Stomach smooth muscle (tissue), 2 donors: ENCODE data around the gene SYCP2.
"Not testable (repeated sequence)": the region's sequence is repeated elsewhere in the genome, so short reads cannot be mapped to it uniquely, and the experiment has no call there.

ENCODE experiments used
- H3K27ac ChIP-seq: one replicate; pipeline ENCODE4 v1.7.0; 2013; ENCODE audit warnings: mild to moderate bottlenecking, low read length, inconsistent platforms
- H3K27me3 ChIP-seq, 2 donors: one replicate each; pipeline ENCODE4 v1.7.0; 2013; ENCODE audit warnings: low read length in 2 of 2; ENCODE audit not compliant: insufficient read depth in 2 of 2, control insufficient read depth in 1 of 2
- H3K36me3 ChIP-seq, 2 donors: one replicate each; pipeline ENCODE4 v1.7.0; 2013; ENCODE audit warnings: low read length in 2 of 2; ENCODE audit not compliant: control insufficient read depth in 2 of 2, insufficient read depth in 2 of 2
- H3K4me1 ChIP-seq: one replicate; pipeline ENCODE4 v1.7.0; 2013; ENCODE audit warnings: low read length; ENCODE audit not compliant: control insufficient read depth, insufficient read depth
- H3K4me3 ChIP-seq, 2 donors: one replicate each; pipeline ENCODE4 v1.7.0; 2013; ENCODE audit warnings: low read length in 2 of 2
- H3K9ac ChIP-seq, 2 donors: one replicate each; pipeline ENCODE4 v1.7.0; 2013; ENCODE audit warnings: low read length in 2 of 2, mild to moderate bottlenecking in 1 of 2
- H3K9me3 ChIP-seq, 2 donors: one replicate each; pipeline ENCODE4 v1.7.0; 2013; ENCODE audit warnings: low read length in 2 of 2; ENCODE audit not compliant: control insufficient read depth in 2 of 2
- donor health status: healthy.
- donor health status: Pancreatic carcinoma.

The SYCP2 gene

GRCh38 chr20:59958626-59959025, 25.2 kb upstream of the SYCP2 start:
- Histone ChIP-seq H3K36me3 (peaks cover 0 to 5% of the 10 kb centered on the region in 2 donors), H3K27ac (no peak overlapping the region), H3K27me3 (no peaks in the 10 kb centered on the region), H3K4me3 (no peak overlapping the region), H3K9me3 (no peaks in the 10 kb centered on the region), H3K4me1 (no peaks in the 10 kb centered on the region), H3K9ac (no peak overlapping the region)

DNA sequence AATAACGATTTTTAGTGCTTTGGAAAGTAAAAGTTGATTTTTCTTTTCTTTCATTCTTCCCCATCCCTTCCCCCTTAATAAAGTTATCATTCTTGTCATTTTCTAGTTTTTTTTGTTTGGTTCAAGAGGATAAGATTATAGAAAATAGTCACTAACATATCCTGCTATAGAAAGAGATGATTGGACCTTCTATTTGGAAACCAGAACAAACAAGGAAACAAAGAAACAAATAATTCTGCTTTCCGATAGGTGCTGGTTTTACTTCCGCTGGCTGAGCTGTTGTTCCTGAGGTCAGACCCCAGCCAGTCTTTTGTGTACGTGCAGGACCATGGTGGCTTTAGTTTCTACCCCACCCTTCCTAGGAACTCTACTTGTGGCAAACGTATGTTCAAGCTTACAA, 24.7 kb upstream of the SYCP2 start, which contains the start of gene CDH26:
TSS of gene CDH26 (plus strand) at position 301 of the 400 bp plus-strand sequence. CDS start 304 bp downstream, outside the sequence.
- no peaks in the 10 kb centered on the region for H3K9me3 ChIP-seq
- no peak within 1 kb of the TSS for H3K4me3 ChIP-seq
- H3K27ac ChIP-seq = no peak within 1 kb of the TSS
- no peak within 1 kb of the TSS for H3K9ac ChIP-seq
- H3K36me3 ChIP-seq = peaks cover 0 to 5% of the 10 kb centered on the region in 2 donors
- H3K27me3 ChIP-seq = no peaks in the 10 kb centered on the region
- H3K4me1 ChIP-seq = no peaks in the 10 kb centered on the region

GRCh38 chr20:59957568-59957967, 24.1 kb upstream of the SYCP2 start:
- not testable (repeated sequence) for H3K36me3 ChIP-seq, H3K4me1 ChIP-seq, H3K4me3 ChIP-seq, H3K27ac ChIP-seq, H3K27me3 ChIP-seq, H3K9ac ChIP-seq, H3K9me3 ChIP-seq

GRCh38 chr20:59955131-59955796, 21.8 kb upstream of the SYCP2 start:
- H3K9ac ChIP-seq = no peak overlapping the region
- H3K27me3 ChIP-seq = no peaks in the 10 kb centered on the region
- H3K4me3 ChIP-seq = no peak overlapping the region
- H3K27ac ChIP-seq = no peak overlapping the region
- no peaks in the 10 kb centered on the region for H3K9me3 ChIP-seq
- peaks cover 0 to 7% of the 10 kb centered on the region in 2 donors for H3K36me3 ChIP-seq
- H3K4me1 ChIP-seq = no peaks in the 10 kb centered on the region

DNA sequence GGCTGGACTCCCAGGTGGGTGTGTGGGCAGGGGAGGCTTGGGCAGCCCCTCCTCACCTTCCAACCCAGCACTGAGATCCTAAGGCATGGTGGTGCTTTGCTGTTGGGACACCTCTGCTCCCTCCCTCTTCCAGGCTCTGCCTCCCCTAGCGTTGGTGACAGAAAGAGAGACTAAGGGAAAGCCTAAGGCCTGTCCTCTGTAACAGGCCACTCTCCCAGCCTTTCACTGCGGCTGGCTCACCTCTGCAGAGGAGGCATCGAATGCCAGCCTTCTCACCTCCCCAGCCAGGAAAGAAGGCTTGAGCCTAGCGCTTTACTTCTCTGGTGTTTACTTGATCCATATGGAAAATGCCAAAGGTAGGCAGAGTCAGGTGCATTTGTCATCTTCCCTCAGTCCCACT, 21.3 kb upstream of the SYCP2 start:
- Histone ChIP-seq H3K27me3 (no peaks in the 10 kb centered on the region), H3K4me1 (no peaks in the 10 kb centered on the region), H3K4me3 (no peak overlapping the region), H3K9me3 (no peaks in the 10 kb centered on the region), H3K27ac (no peak overlapping the region), H3K9ac (no peak overlapping the region), H3K36me3 (peaks cover 0 to 7% of the 10 kb centered on the region in 2 donors)

GRCh38 chr20:59949911-59950310, 16.5 kb upstream of the SYCP2 start:
- H3K9me3 ChIP-seq = no peaks in the 10 kb centered on the region
- no peak overlapping the region for H3K27ac ChIP-seq
- H3K4me1 ChIP-seq = no peaks in the 10 kb centered on the region
- no peaks in the 10 kb centered on the region for H3K27me3 ChIP-seq
- no peak overlapping the region for H3K4me3 ChIP-seq
- H3K36me3 ChIP-seq = peaks cover 0 to 4% of the 10 kb centered on the region in 2 donors
- no peak overlapping the region for H3K9ac ChIP-seq

DNA sequence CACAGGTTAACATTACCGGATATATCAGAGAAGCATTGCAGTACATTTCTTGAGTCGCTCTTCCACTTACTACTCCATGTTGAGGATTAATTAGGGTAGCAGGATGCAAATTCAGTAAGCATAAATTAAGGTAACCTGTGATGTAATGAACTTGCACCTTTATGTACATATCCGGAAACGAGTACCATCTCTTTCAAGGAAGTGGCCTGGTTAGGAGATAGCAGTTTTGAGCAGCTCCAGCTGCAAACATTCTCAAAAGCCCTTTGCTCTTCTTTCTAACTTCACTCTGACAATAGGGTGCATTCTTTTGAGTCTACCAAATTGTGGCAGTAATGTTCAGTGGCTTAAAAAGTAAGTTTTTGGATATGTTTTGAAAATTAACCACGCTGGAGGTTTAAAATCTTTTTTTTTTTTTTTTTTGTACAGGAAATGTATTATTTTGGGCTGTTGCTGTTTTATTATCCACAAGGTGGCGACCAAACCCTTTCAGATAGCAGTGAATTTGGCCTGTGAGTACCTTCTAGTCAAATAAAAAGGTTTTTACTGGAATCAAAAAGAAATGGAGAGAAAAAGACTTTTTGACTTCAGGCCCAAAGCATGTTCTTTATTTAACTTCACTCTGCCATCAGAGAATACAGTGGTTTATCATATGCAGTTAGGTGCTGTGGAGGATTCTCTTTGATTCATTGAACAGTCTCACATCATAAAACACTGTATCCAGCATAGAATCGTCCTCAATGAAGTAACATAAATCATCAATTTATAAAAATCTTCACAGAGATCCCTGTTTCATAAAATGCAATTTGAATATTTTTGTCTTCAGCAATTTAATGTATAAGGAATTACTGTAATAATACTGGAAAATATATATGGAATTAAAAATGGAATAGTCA, 15.6 kb upstream of the SYCP2 start:
- Histone ChIP-seq H3K4me3 (no peak overlapping the region), H3K9ac (no peak overlapping the region), H3K9me3 (no peaks in the 10 kb centered on the region), H3K4me1 (no peaks in the 10 kb centered on the region), H3K27me3 (no peaks in the 10 kb centered on the region), H3K36me3 (peaks cover 6 to 8% of the 10 kb centered on the region in 2 donors), H3K27ac (no peak overlapping the region)

DNA sequence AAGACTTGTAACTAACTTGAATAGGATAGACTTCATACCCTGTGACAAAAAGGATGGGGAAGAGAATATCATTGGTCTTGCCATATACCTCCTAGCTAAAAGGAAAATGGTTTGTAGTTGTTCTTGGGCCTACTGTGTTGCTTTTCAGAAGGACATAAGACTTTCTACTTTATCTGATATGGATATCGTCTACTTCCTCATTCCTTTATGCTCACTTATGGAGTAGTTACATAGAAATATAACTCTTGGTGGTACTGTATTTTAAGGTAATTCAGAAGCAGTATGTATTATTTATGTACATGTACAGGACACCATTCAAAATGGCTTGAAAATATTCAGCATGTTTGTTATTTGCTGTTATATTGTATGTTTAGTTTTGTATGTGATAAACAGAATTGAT, 14.8 kb upstream of the SYCP2 start:
- Histone ChIP-seq H3K4me1 (no peaks in the 10 kb centered on the region), H3K4me3 (no peak overlapping the region), H3K9me3 (no peaks in the 10 kb centered on the region), H3K9ac (no peak overlapping the region), H3K27me3 (no peaks in the 10 kb centered on the region), H3K36me3 (peaks cover 9 to 12% of the 10 kb centered on the region in 2 donors), H3K27ac (no peak overlapping the region)

DNA sequence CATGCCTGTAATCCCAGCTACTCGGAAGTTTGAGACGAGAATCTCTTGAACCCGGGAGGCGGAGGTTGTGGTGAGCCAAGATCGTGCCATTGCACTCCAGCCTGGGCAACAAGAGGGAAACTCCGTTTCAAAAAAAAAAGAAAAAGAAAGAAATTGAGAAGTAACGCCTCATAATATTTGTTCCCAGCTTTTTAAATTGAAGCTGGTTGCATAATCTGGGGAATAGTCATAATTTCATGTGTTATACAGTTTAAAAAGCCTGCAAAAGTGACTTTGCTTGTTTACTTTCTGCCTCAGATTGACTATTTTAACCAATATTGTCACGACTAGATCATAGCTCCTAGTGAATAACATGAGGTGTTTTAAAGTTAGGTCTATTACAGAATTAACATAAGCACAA, 13.9 kb upstream of the SYCP2 start:
- H3K27ac ChIP-seq = no peak overlapping the region
- no peaks in the 10 kb centered on the region for H3K9me3 ChIP-seq
- peaks cover 9 to 19% of the 10 kb centered on the region in 2 donors for H3K36me3 ChIP-seq
- H3K27me3 ChIP-seq = no peaks in the 10 kb centered on the region
- H3K4me3 ChIP-seq = no peak overlapping the region
- no peak overlapping the region for H3K9ac ChIP-seq
- H3K4me1 ChIP-seq = no peaks in the 10 kb centered on the region

- no peak overlapping the region for H3K4me3 ChIP-seq
- H3K9me3 ChIP-seq = no peaks in the 10 kb centered on the region
- peaks cover 6 to 19% of the 10 kb centered on the region in 2 donors for H3K36me3 ChIP-seq
- H3K27ac ChIP-seq = no peak overlapping the region
- H3K27me3 ChIP-seq = no peaks in the 10 kb centered on the region
- H3K9ac ChIP-seq = no peak overlapping the region
- H3K4me1 ChIP-seq = peaks cover 10% of the 10 kb centered on the region
Observed at GRCh38 chr20:59945731-59946130, 12.3 kb upstream of the SYCP2 start.

GRCh38 chr20:59945175-59945574, 11.7 kb upstream of the SYCP2 start:
- H3K4me1 ChIP-seq = peaks cover 10% of the 10 kb centered on the region
- no peak overlapping the region for H3K27ac ChIP-seq
- no peaks in the 10 kb centered on the region for H3K9me3 ChIP-seq
- H3K4me3 ChIP-seq = no peak overlapping the region
- peaks cover 6 to 19% of the 10 kb centered on the region in 2 donors for H3K36me3 ChIP-seq
- H3K9ac ChIP-seq = no peak overlapping the region
- H3K27me3 ChIP-seq = no peaks in the 10 kb centered on the region
